Measurements from ENCODE around the gene LAMP1. TPM values are rescaled to one million over a fixed set of nuclear protein-coding genes. Genes with fewer than 3 reads are reported as not detected.
"Not testable (repeated sequence)": the region's sequence is repeated elsewhere in the genome, so short reads cannot be mapped to it uniquely, and the experiment has no call there.

The LAMP1 gene, protein sequence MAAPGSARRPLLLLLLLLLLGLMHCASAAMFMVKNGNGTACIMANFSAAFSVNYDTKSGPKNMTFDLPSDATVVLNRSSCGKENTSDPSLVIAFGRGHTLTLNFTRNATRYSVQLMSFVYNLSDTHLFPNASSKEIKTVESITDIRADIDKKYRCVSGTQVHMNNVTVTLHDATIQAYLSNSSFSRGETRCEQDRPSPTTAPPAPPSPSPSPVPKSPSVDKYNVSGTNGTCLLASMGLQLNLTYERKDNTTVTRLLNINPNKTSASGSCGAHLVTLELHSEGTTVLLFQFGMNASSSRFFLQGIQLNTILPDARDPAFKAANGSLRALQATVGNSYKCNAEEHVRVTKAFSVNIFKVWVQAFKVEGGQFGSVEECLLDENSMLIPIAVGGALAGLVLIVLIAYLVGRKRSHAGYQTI
- 10 to 100 TPM; 79.5 to 80.7 TPM for total RNA-seq

DNA sequence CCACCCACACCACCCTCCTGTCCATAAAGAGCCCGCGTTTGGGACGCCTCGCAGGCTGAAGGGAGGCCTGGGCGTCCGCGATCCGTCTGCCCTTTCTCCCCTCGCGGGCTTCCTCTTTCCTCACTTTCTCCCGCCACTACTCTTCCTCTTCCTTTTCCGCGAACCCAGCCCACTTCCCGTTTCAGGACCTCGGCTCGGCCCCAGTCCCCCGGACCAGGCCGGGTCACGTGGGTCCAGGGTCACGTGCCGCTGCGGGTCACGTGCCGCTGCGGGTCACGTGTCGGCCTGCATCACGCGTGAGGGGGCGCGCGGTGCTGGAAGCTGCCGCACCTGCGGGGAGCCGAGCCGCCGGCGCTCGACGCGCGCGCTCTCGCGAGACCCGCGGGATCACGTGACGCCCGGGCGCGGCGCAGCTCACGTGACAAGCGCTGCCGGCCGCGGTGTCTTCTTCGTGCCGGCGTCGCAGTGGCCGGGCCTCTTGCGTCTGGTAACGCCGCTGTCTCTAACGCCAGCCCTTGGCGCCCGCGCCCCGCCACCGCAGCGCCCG is at the start of gene LAMP1:
TSS of gene LAMP1 (plus strand) at position 417 of the 547 bp plus-strand sequence. CDS start 196 bp downstream, outside the sequence.
- Mint-ChIP-seq H3K4me3 (peak within 1 kb of the TSS; percentile 92), H3K27ac (peak within 1 kb of the TSS; percentile 94), H3K27me3 (peaks cover 26% of the 10 kb centered on the region), H3K4me1 (peaks cover 36% of the 10 kb centered on the region), H3K36me3 (ENCODE audit: low read depth) (peaks cover 14% of the 10 kb centered on the region), H3K9me3 (no peaks in the 10 kb centered on the region)
- ChIA-PET CTCF (no interaction called here), POLR2A (interaction anchor here (0.8 to 3.1 kb wide), 6 partner anchors 11 to 88 kb away, joined by 3 to 26 read pairs (median 4); partner anchors contain the start of genes CUL4A and PCID2)
- peak; percentile 98 for DNase-seq

DNA sequence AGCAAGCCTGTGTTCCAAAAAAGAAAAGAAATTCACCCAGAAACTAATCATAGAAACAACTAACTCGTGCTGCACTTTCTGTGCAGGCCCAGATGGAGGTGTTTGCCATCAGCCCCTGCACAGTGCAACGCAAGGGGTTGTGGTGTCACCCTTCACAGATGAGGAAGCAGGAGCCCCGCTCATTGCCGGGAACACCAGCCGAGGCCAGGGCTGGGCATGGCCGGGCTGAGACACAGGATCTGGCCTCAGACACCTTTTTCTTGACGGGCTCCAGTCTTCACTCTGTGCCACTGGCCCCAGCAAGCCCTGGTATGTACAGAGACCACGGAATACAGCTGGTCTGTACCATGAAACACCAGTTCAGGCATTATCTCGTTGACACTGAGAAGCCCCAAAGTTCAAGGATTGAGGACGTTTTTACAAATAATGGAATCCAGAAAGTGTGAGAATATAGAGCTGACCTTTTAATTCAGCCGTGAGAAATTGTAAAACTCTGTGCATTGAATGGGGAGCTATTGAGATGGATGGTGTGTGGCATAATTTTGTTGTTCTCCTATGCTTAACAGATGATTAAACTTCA is 44.4 kb upstream of the LAMP1 start:
- peaks cover 72% of the 10 kb centered on the region for H3K36me3 Mint-ChIP-seq (ENCODE audit: low read depth)
- H3K4me1 Mint-ChIP-seq, result no peaks in the 10 kb centered on the region
- no peak for DNase-seq
- no peaks in the 10 kb centered on the region for H3K27me3 Mint-ChIP-seq
- ChIA-PET CTCF (no interaction called here), POLR2A (no interaction called here)
- no peak overlapping the region for H3K27ac Mint-ChIP-seq
- H3K9me3 Mint-ChIP-seq, result no peaks in the 10 kb centered on the region
- no peak overlapping the region for H3K4me3 Mint-ChIP-seq

DNA sequence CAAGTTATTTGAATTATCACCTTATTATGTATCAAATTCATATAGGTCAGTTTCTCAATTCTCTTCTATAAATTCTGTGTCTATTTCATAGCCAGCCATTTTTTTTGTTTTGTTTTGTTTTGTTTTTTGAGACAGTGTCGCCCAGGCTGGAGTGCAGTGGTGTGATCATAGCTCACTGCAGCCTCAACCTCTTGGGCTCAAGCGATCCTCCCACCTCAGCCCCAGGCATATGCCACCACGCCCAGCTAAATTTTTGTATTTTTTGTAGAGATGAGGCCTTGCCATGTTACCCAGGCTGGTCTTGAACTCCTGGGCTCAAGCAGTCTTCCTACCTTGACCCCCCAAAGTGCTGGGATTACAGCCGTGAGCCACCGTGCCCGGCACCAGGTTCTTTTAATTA is 39.1 kb upstream of the LAMP1 start:
- H3K4me3 Mint-ChIP-seq, DNase-seq, POLR2A ChIA-PET, H3K27me3 Mint-ChIP-seq, H3K9me3 Mint-ChIP-seq, H3K4me1 Mint-ChIP-seq, CTCF ChIA-PET, H3K27ac Mint-ChIP-seq: not testable (repeated sequence)
- peaks cover 53% of the 10 kb centered on the region for H3K36me3 Mint-ChIP-seq (ENCODE audit: low read depth)

DNA sequence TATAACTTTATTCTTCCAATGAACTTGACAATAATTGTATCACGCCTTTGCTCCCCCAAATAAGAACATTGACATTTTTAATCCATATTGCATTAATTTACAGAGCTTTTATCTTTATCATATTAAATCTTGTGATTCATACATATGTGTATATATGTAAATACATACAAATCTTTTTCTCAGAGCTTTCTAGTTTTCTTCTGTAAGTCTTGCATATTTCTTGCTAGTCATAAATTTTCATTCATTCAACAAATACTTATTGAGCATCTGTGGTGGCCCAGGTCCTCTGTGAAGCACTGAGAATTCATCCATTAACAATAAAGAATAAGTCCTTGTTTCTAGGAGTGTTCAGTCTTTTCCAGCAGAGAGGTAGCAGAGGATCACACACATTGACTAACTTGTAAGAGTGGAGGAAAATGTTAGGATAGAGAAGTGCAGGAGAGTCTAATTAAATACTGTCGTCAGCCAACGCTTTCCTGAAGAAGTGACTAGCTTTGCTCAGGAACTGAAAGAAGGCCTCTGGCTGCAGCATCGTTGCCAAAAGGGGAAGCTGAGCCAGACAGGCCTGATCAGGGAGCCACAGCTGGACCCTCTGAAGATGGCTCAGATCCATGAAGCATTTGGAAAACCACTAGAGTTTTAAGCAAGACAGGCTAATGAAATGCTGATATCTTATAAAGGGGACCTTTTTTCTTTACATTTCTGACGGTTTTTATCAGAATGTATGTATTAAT is 38.6 kb upstream of the LAMP1 start:
- Mint-ChIP-seq H3K36me3 (ENCODE audit: low read depth) (peaks cover 52% of the 10 kb centered on the region), H3K27me3 (no peaks in the 10 kb centered on the region), H3K4me1 (no peaks in the 10 kb centered on the region), H3K27ac (no peak overlapping the region), H3K4me3 (no peak overlapping the region), H3K9me3 (no peaks in the 10 kb centered on the region)
- CTCF ChIA-PET, result no interaction called here
- no peak for DNase-seq
- POLR2A ChIA-PET, result no interaction called here

DNA sequence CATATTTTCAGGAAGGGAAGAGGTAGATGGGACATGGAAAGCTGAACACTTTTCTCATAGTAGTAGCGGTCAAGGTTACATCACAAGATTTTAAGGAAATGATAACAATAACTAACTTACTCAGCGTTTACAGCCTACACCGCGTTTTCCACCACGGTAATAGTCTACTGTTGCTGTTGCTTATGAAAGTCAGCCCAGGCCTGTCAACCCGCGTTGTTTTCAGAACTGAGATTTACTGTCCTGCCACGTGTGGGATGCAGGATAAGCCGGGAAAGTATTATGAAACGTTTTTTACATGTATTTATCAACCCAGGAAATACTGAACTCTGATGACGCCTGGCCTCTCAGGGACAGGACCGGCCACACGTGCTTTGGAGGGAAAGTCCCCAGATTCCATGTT is 36.0 kb upstream of the LAMP1 start:
- no peak overlapping the region for H3K27ac Mint-ChIP-seq
- H3K4me1 Mint-ChIP-seq, result no peaks in the 10 kb centered on the region
- H3K36me3 Mint-ChIP-seq (ENCODE audit: low read depth), result peaks cover 40% of the 10 kb centered on the region
- H3K4me3 Mint-ChIP-seq, result no peak overlapping the region
- no peaks in the 10 kb centered on the region for H3K9me3 Mint-ChIP-seq
- no peak for DNase-seq
- POLR2A ChIA-PET, result no interaction called here
- CTCF ChIA-PET, result no interaction called here
- H3K27me3 Mint-ChIP-seq, result no peaks in the 10 kb centered on the region

DNA sequence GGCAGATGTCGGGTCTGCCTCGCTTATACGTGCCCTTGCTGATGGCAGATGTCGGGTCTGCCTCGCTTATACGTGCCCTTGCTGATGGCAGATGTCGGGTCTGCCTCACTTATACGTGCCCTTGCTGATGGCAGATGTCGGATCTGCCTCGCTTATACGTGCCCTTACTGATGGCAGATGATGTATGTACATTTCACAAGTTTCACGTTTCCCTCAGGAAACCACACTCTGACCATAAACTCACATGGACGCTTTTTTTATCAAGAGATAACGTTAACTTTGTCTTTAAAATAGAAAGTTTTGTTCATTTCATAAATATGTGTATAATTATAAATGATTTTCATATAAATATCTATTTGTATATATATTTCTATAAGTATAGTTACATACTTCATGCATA is 34.0 kb upstream of the LAMP1 start:
- H3K9me3 Mint-ChIP-seq, DNase-seq, H3K27me3 Mint-ChIP-seq, CTCF ChIA-PET, H3K27ac Mint-ChIP-seq, H3K4me3 Mint-ChIP-seq, H3K4me1 Mint-ChIP-seq: not testable (repeated sequence)
- POLR2A ChIA-PET, result interaction anchor here (1.0 kb wide), 1 partner anchor 35 kb away, joined by 3 read pairs; the partner anchor contains the start of gene LAMP1
- H3K36me3 Mint-ChIP-seq (ENCODE audit: low read depth), result peaks cover 25% of the 10 kb centered on the region

DNA sequence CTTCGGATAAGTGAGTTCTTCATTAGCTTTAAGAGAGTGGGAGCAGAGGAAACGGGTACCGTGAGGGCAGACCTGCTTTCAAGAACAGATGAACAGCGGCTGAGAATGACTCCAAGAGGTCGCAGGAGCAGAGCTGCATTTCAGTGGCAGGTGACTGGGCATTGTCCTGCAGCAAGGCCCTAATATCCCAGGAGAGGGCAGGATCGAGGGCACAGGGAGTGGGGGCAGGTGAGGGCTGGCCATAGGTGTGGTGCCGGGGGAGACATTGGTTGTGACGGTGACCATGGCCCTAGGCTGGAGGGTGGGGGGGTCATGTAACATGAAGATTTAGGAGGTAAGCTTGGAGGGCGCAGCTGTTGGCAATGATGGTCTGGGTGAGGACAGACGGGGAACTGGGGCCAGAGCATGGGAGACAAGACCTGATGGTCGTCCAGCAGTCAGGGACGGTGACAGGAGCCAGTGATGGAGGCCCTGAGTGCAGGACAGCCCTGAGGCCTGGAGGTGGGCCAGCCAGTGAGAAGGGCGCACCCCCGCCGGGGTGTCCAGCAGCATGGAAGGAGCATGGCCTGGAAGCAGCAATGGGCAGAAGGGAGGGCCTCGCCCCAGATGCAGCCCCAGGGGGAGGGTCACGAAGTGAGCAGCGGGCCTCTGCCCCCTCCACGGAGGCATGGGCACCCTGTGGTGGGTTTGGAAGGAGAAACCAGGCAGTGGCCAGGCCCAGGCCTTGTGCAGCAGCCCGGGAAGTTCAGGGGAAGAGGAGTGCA is 29.2 kb upstream of the LAMP1 start:
- no peak for DNase-seq
- Mint-ChIP-seq H3K4me1 (no peaks in the 10 kb centered on the region), H3K27ac (no peak overlapping the region), H3K9me3 (no peaks in the 10 kb centered on the region), H3K4me3 (no peak overlapping the region), H3K27me3 (no peaks in the 10 kb centered on the region), H3K36me3 (ENCODE audit: low read depth) (peaks cover 5% of the 10 kb centered on the region)
- CTCF ChIA-PET, result no interaction called here
- POLR2A ChIA-PET, result no interaction called here

DNA sequence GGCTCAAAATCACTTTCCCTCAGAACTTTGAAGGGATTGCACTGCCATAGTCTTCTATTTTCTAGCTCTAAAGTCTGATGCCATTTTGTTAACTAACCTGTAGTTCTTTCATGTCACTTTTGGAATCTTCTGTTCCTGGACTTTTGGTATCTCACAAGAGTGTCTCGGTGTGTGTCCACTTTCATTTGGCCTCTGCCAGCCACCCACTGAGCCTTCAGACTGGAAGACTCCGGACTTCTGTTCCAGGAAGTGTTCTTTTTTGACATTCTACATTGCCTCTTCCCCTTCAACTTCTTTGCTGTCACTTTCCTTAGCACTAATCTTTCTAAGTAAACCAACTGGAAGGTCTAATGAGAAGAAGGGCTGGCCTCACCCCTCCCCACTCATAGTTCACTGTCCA is 25.0 kb upstream of the LAMP1 start:
- Mint-ChIP-seq H3K4me1 (peaks cover 3% of the 10 kb centered on the region), H3K27ac (no peak overlapping the region), H3K4me3 (no peak overlapping the region), H3K9me3 (no peaks in the 10 kb centered on the region), H3K27me3 (no peaks in the 10 kb centered on the region), H3K36me3 (ENCODE audit: low read depth) (no peaks in the 10 kb centered on the region)
- no peak for DNase-seq
- CTCF ChIA-PET, result no interaction called here
- POLR2A ChIA-PET, result no interaction called here

DNA sequence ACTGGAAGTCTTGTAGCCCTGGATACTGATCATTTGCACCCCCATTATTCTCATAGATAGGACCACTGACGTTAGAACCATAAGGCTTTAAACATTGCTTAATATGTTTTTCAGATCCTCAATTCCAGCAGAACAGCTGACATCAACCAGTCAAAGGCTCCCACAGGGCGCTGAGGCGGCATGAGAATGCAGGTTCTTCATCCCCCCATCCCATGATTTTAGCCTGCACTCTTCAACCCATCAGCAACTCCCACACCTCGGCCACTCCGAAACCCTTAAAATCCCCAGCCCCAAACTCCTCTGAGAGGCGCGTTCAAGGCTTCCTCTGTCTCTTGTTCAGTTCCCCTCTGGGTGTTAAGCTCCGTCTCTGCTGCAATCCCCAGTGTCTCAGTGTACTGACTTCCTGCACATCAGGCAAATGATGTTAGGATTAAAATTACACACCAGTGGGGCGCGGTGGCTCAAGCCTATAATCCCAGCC is 24.3 kb upstream of the LAMP1 start:
- ChIA-PET POLR2A (no interaction called here), CTCF (interaction anchor here (1.3 kb wide), 1 partner anchor 121 kb away, joined by 5 read pairs; no protein-coding TSS in a partner anchor)
- no peak for DNase-seq
- H3K4me3 Mint-ChIP-seq, result no peak overlapping the region
- H3K36me3 Mint-ChIP-seq (ENCODE audit: low read depth), result no peaks in the 10 kb centered on the region
- H3K27me3 Mint-ChIP-seq, result no peaks in the 10 kb centered on the region
- H3K27ac Mint-ChIP-seq, result no peak overlapping the region
- H3K4me1 Mint-ChIP-seq, result peaks cover 3% of the 10 kb centered on the region
- H3K9me3 Mint-ChIP-seq, result no peaks in the 10 kb centered on the region

DNA sequence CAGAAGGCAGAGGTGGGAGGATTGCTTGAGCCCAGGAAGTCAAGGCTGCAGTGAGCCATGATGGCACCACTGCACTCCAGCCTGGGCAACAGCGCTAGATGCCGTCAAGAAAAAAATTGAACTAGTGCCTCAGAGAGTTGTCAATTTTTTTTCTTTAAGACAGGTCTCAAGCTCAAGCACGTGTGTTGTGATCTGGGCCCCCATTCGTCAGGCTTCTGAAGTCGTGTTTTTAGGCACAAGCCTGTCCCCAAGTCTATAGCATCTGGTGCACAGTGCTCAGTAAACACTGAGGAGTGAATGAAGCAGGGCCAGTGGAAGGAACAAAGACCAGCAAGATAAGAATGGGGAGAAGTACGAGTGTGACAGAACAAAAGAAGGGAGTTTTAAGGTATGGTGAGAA is 23.7 kb upstream of the LAMP1 start:
- ChIA-PET POLR2A (no interaction called here), CTCF (interaction anchor here (1.3 kb wide), 1 partner anchor 120 kb away, joined by 5 read pairs; no protein-coding TSS in a partner anchor)
- Mint-ChIP-seq H3K4me3 (no peak overlapping the region), H3K27ac (no peak overlapping the region), H3K4me1 (peaks cover 3% of the 10 kb centered on the region), H3K9me3 (no peaks in the 10 kb centered on the region), H3K36me3 (ENCODE audit: low read depth) (no peaks in the 10 kb centered on the region), H3K27me3 (no peaks in the 10 kb centered on the region)
- no peak for DNase-seq

DNA sequence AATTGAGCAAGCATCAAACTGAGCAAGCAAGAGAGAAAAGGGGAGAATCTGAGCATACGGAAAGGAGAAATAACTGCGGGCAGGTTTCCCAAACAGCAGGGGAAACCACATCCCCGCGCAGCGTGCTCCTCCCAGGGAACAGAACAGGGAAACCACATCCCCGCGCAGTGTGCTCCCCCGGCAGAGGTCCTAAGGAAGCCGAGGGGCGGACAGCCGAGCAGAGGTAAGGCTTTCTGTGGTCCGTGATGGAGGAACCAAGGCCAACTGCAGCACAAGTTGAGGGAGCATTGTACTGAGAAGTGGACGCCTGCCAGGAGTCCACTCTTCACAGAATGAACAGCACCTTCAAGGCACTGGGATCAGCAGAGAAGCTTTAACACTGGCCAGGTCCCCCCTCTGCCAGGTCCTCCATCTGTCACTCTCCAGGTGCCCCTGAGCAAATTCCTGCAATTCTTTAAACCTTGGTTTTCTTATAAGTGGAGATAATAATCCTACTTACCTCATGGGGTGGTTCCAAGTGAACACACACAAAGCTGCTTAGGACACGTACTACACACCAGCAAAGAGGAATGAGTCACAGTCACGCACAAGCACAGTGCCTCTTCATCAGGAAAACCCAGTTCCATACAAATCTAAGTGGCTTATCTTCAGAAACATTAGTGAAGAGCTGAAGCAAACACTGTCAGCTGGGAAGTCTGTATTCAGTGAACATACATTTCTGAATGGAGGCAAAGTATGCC is 23.0 kb upstream of the LAMP1 start:
- ChIA-PET POLR2A (no interaction called here), CTCF (interaction anchor here (1.3 kb wide), 1 partner anchor 120 kb away, joined by 5 read pairs; no protein-coding TSS in a partner anchor)
- Mint-ChIP-seq H3K9me3 (no peaks in the 10 kb centered on the region), H3K27me3 (no peaks in the 10 kb centered on the region), H3K27ac (no peak overlapping the region), H3K4me3 (no peak overlapping the region), H3K36me3 (ENCODE audit: low read depth) (no peaks in the 10 kb centered on the region), H3K4me1 (peaks cover 3% of the 10 kb centered on the region)
- DNase-seq, result no peak

DNA sequence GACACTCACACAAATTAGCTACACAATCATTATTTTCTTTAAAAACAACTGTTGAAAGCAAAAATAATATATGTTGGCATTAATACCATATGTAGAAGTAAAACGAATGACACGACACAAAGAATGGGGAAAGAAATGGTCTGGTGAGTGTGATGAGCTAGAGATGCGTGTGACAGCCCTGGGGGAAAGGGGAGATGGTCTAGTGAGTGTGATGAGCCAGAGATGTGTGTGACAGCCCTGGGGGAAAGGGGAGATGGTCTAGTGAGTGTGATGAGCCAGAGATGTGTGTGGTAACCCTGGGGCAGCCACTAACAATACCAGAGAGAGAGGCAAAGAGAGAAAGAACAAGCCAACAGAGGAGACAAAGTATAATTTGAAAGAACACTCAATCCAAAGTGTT is 22.3 kb upstream of the LAMP1 start:
- H3K27ac Mint-ChIP-seq, result no peak overlapping the region
- H3K4me1 Mint-ChIP-seq, result peaks cover 3% of the 10 kb centered on the region
- no peaks in the 10 kb centered on the region for H3K36me3 Mint-ChIP-seq (ENCODE audit: low read depth)
- H3K4me3 Mint-ChIP-seq, result no peak overlapping the region
- H3K27me3 Mint-ChIP-seq, result no peaks in the 10 kb centered on the region
- ChIA-PET POLR2A (no interaction called here), CTCF (no interaction called here)
- H3K9me3 Mint-ChIP-seq, result no peaks in the 10 kb centered on the region
- no peak for DNase-seq

All from activated CD4-positive, alpha-beta memory T cell treated with anti-CD3 and anti-CD28 coated beads, Interleukin-2, amount 10 ng/mL, durations not matched to agents 7 days and 5 days (primary cell).